Calu3 (cell line): ENCODE measurements around the gene FIGN. TPM values are rescaled to one million over a fixed set of nuclear protein-coding genes. Genes with fewer than 3 reads are reported as not detected.

ENCODE experiments used
- BruUV-seq: library from RNA; stranded (reverse); fragments of 400-500 nt; replicated peaks from 2 replicates; lab custom pipeline; 2021; lab: Mats Ljungman, UMichigan
- CTCF ChIA-PET: fragments of 300-600 bp; sonication (Branson Sonifier 250); formaldehyde crosslinking; loops from one replicate; lab custom pipeline; 2022; ENCODE audit warnings: antibody characterized with exemption; lab: Charles Lee
- DNase-seq: peaks from one replicate; pipeline ENCODE4 v3.0.0; 2022
- H3K27ac Mint-ChIP-seq: one replicate; pipeline ENCODE4 v1.8.0; 2022; ENCODE audit warnings: mixed read lengths; ENCODE audit not compliant: unreplicated experiment
- H3K27me3 Mint-ChIP-seq: one replicate; pipeline ENCODE4 v1.8.0; 2022; ENCODE audit warnings: mixed read lengths; ENCODE audit not compliant: unreplicated experiment
- H3K36me3 Mint-ChIP-seq: one replicate; pipeline ENCODE4 v1.8.0; 2022; ENCODE audit warnings: mild to moderate bottlenecking, moderate library complexity, mixed read lengths; ENCODE audit not compliant: insufficient read depth, unreplicated experiment
- H3K4me1 Mint-ChIP-seq: one replicate; pipeline ENCODE4 v1.8.0; 2022; ENCODE audit warnings: mild to moderate bottlenecking, low read depth, mixed read lengths; ENCODE audit not compliant: unreplicated experiment
- H3K4me3 Mint-ChIP-seq: one replicate; pipeline ENCODE4 v1.8.0; 2022; ENCODE audit warnings: mild to moderate bottlenecking, low read depth, moderate library complexity, mixed read lengths; ENCODE audit not compliant: unreplicated experiment
- H3K9me3 Mint-ChIP-seq: one replicate; pipeline ENCODE4 v1.8.0; 2022; ENCODE audit warnings: low read depth, mixed read lengths; ENCODE audit not compliant: unreplicated experiment
- CTCF ChIP-seq: fragments of 200-600 bp; IDR thresholded peaks from one replicate; pipeline ENCODE4 v1.8.0; 2022; ENCODE audit warnings: antibody characterized with exemption; ENCODE audit not compliant: unreplicated experiment
- intact Hi-C: fragments of 100-400 bp; cut with micrococcal nuclease; formaldehyde crosslinking; loops from one replicate; pipeline ENCODE4 v1.10.0; 2022; ENCODE audit not compliant: unreplicated experiment
- total RNA-seq: library from RNA; stranded (reverse); gene quantifications from 2 replicates; pipeline ENCODE4 v1.2.3, GENCODE V29; 2022

Gene FIGN
- total RNA-seq, 1 experiment from 2014 or later = 9.1 TPM

- Mint-ChIP-seq H3K4me3 (no peak overlapping the region), H3K36me3 (no peaks in the 10 kb centered on the region), H3K4me1 (peaks cover 20% of the 10 kb centered on the region), H3K9me3 (no peaks in the 10 kb centered on the region), H3K27me3 (no peaks in the 10 kb centered on the region), H3K27ac (no peak overlapping the region)
- CTCF ChIA-PET = no interaction called here
- BruUV-seq = no TSS peak
- intact Hi-C loops = no loop called here
- DNase-seq = no peak
- no peak for TF ChIP-seq CTCF
These were observed 38.4 kb downstream of the FIGN start for GRCh38 chr2:163697429-163697828.

GRCh38 chr2:163693484-163693883, 42.3 kb downstream of the FIGN start:
- CTCF ChIA-PET = no interaction called here
- Mint-ChIP-seq H3K9me3 (no peaks in the 10 kb centered on the region), H3K4me1 (peaks cover 14% of the 10 kb centered on the region), H3K27ac (no peak overlapping the region), H3K36me3 (no peaks in the 10 kb centered on the region), H3K4me3 (no peak overlapping the region), H3K27me3 (no peaks in the 10 kb centered on the region)
- BruUV-seq = no TSS peak
- no peak for DNase-seq
- intact Hi-C loops = no loop called here
- TF ChIP-seq CTCF = no peak

- H3K27me3 Mint-ChIP-seq = no peaks in the 10 kb centered on the region
- TF ChIP-seq CTCF = no peak
- H3K9me3 Mint-ChIP-seq = no peaks in the 10 kb centered on the region
- peak; percentile 1 for DNase-seq
- peaks cover 14% of the 10 kb centered on the region for H3K4me1 Mint-ChIP-seq
- H3K36me3 Mint-ChIP-seq = no peaks in the 10 kb centered on the region
- BruUV-seq = no TSS peak
- intact Hi-C loops = no loop called here
- H3K27ac Mint-ChIP-seq = peak overlapping the region; percentile 25
- H3K4me3 Mint-ChIP-seq = no peak overlapping the region
- CTCF ChIA-PET = no interaction called here
These were observed 43.0 kb downstream of the FIGN start for GRCh38 chr2:163692611-163693482.

- no peaks in the 10 kb centered on the region for H3K36me3 Mint-ChIP-seq
These were observed 43.7 kb downstream of the FIGN start for GRCh38 chr2:163692081-163692480.

More at GRCh38 chr2:163692081-163692480, 43.7 kb downstream of the FIGN start:
- CTCF ChIA-PET = no interaction called here
- Mint-ChIP-seq H3K4me1 (peaks cover 14% of the 10 kb centered on the region), H3K4me3 (no peak overlapping the region), H3K27ac (peak overlapping the region; percentile 25), H3K27me3 (no peaks in the 10 kb centered on the region), H3K9me3 (no peaks in the 10 kb centered on the region)
- no TSS peak for BruUV-seq
- DNase-seq = no peak
- intact Hi-C loops = no loop called here
- TF ChIP-seq CTCF = no peak
